Stimulated activated CD8-positive, alpha-beta memory T cell treated with anti-CD3 and anti-CD28 coated beads, Interleukin-15, amount 100 ng/mL, for 48 hours (primary cell): ENCODE data around the gene SAE1.

ENCODE experiments used
- DNase-seq, 2 donors: peaks; one replicate each; pipeline ENCODE4 v3.0.0-alpha.2; 2020; ENCODE audit warnings: low read depth in 2 of 2

The SAE1 gene

DNA sequence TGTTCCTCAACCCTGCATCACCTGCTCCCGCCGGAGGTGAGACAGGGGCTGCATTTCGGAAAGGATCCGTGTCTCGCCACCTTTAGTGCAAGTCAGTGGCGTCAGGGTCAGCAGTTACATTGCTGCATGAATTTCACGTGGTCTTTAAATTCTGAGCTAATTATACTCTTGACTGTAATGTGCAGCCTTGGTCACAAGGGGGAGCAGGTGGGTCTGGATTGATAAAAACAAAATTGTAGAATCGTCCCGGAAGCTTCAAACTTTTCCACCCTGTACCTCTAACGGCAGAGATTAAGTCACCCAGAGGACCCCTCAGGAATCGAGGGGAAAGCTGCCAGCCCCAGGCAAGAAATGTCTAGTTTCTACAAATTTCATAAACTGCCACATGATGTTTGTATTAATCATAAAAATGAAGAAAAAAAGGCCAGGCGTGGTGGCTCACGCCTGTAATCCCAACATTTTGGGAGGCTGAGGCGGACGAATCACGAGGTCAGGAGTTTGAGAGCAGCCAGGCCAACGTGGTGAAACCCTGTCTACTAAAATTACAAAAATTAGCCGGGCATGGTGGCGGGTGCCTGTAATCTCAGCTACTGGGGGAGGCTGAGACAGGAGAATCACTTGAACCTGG lies 80.2 kb downstream of the SAE1 start:
- no peak for DNase-seq

DNA sequence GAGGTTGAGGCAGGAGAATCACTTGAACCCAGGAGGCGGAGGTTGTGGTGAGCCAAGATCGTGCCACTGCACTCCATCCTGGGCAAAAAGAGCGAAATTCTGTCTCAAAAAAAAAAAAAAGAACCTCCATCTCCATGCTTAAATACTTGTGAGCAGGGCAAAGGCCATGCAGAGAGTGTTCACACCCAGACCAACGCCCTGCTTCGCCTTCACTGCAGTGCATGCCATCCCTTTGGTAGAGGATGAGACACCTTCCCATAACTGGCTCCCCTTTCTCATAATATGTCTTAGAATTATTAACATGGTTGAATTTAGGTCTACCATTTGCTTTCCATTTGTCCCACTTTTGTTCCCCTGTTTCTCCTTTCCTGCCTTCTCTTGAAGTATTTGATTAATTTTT lies 84.9 kb downstream of the SAE1 start:
- DNase-seq, result no peak

- DNase-seq, result no peak
Observed at GRCh38 chr19:47221080-47221841, 90.6 kb downstream of the SAE1 start.

- no peak for DNase-seq
Observed at GRCh38 chr19:47221890-47222289, 91.3 kb downstream of the SAE1 start.

DNA sequence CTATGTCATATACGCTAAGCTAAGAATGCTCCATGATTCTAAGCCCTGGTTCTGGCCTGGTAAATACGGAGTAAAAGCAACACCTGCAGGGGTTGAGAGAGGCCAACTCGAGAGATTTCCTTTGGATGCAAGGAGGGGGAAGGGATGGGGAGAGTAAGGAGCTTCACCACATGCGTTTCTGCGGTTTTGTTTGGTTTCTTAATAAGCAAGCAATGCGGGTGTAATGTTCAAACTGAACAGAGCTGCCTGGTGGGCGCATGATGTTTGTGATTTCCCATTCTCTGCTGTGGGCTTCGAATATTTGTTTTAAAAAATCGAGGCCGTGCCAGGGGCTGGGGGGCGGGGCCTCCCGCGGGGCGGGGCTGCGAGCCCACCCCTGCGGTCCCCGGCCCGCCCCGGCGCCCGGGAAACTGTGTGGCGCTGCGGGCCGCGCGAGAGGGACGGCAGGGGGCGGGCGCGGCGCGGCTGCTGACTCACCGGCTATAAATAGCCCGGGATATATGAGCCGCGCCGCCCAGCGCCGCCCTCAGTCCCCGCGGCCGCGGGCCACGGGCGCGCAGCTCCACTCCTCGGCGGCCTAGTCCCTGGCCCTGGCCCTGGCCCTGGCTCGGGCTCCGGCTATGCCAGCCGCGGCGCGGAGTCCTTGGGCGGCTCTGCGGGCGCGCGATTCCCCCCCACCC lies 95.3 kb downstream of the SAE1 start:
- peak; percentile 73 to 76 for DNase-seq

DNA sequence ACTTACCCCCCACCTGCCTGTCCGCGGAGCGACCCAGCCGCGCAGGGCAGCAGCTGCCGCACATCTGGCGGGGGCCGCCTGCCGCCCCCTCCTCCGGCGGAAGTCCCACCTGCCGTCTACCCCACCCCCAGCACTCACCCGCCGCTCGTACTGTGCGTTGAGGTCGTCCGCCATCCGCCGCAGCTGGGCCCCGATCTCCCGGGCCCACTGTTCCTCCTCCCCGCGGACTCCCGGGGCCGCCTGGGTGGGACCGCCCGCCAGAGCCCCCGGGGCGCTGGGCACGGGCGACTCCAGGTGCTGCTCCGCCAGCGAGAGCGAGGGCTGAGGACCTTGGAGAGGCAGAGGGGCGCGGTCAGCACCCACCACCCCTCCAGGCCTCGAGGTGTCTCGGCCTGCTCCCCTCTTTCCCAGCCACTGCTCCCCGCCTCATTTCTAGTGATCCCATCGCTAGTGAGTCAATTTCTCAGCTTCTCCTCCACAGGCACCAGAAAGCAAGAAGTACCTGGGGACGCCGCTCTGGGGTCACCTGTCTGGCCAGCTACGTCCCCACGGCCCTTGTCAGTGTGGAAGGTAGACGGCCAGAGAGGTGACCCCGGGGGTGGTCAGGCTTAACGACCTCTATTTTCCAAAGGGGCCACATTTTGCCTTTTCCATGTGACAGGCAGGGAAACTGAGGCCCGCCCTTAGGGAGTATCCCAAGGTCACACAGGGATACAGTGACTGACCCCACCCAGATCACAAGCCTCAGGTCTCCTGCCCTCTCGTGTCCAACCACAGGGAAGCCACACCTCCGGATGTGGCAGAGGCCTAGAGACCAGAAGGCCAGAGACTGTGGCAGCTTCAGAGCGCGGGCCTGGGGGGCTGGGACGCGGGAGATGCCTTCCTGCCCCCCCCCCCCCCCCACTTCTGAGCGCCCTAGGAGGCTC lies 96.1 kb downstream of the SAE1 start:
- DNase-seq, result no peak

GRCh38 chr19:47227352-47228167 lies 96.9 kb downstream of the SAE1 start:
- DNase-seq, result no peak

- DNase-seq, result no peak
Observed at GRCh38 chr19:47228168-47228936, 97.7 kb downstream of the SAE1 start.

DNA sequence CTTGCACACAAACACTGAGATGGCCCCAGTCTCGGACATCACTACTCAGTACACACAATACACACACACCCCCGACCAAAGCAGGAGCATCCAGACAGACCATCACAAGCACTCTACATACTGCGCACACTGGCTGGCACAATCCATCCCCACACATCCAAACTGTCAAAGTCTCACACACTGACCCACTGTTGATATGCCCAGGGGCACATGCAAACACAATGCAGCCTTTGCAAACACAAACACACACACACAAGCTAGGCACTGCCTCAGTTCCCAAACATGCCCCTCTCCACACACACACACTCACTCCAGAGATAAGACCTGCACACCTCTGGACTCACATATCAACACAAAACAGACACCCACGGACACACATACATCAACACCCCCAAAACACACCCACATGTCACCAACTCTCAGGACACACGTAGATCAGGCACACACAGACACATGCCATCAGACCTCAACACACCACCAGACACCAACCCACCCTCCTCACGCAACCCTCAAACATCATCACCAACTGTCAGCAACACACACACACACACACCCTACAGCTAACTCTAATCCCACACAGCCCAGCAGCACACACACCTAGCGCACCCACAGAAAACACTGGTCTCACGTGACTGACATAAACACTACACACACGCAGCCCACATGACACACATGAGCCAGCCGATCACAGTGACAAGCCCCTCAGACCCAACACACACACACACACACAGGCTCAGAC lies 98.5 kb downstream of the SAE1 start:
- DNase-seq, result no peak

DNA sequence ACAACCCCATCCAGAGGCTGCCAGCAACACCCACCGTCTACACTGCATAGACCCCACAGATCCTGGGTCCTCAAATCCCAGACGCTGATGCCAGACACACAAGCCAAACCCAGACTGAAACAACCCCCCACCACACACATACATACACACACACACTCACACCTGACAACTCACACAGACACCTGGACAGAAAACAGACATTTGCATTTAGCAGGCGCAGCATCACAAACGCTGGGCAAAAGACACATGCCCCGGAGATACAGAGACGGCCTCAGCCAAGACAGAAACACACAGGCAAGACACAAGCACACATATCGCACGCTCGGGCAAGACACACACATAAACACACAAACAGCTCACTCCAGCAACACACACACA lies 99.0 kb downstream of the SAE1 start:
- DNase-seq, result no peak

- DNase-seq, result peak in 1 of 2 donors; percentile 63
Observed at GRCh38 chr19:47230054-47230920, 99.7 kb downstream of the SAE1 start.

DNA sequence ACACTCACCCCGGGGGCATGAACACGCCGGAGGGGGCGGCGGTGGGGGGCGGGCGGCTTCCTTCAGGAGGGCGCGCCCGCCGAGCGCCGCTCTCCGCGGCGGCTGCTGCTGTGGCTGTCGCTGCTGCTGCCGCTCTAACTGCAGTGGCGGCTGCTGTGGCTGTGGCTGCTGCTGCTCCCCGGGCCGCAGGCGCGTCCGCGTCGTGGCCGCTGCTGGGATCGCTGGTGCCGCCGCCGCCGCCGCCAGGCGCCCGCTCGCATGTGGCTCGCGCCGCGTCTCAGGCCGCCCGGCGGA lies 100.2 kb downstream of the SAE1 start, which contains the start of gene BBC3:
TSS of gene BBC3 (minus strand) at position 279 of the 294 bp plus-strand sequence. CDS start 2,768 bp downstream, outside the sequence.
- no peak for DNase-seq

- peak; percentile 83 for DNase-seq
Observed at GRCh38 chr19:47231215-47232054, 100.8 kb downstream of the SAE1 start.

GRCh38 chr19:47232422-47233211 lies 102.0 kb downstream of the SAE1 start:
- no peak for DNase-seq

- DNase-seq, result no peak
Observed at GRCh38 chr19:47236072-47236675, 105.5 kb downstream of the SAE1 start.

GRCh38 chr19:47239152-47239551 lies 108.5 kb downstream of the SAE1 start:
- no peak for DNase-seq
